MM.1S (cell line): ENCODE results near the gene ALDH1A3.

Experiments used
- DNase-seq: peaks from one replicate; pipeline ENCODE4 v3.0.0-alpha.2; 2015
- H2AFZ ChIP-seq: fragments of 300-600 bp; sonication (generic); 2 replicates; pipeline ENCODE4 v1.6.0; 2016; ENCODE audit warnings: antibody characterized with exemption, low read length
- H3F3A ChIP-seq: fragments of 300-600 bp; sonication (generic); 2 replicates; pipeline ENCODE4 v1.6.1; 2016; ENCODE audit warnings: mild to moderate bottlenecking, antibody characterized with exemption, low read length, moderate library complexity, mixed read lengths; ENCODE audit not compliant: insufficient read depth
- H3K27ac ChIP-seq: fragments of 300-600 bp; sonication (generic); 2 replicates; pipeline ENCODE4 v1.5.1; 2016; ENCODE audit warnings: mild to moderate bottlenecking, low read length
- H3K27me3 ChIP-seq: fragments of 300-600 bp; sonication (generic); replicated peaks from 2 replicates; pipeline ENCODE4 v1.6.0; 2016; ENCODE audit warnings: low read length; ENCODE audit not compliant: insufficient read depth
- H3K36me3 ChIP-seq: fragments of 300-600 bp; sonication (generic); replicated peaks from 2 replicates; pipeline ENCODE4 v1.6.1; 2016; ENCODE audit warnings: mild to moderate bottlenecking, low read length, mixed read lengths; ENCODE audit not compliant: insufficient read depth
- H3K4me1 ChIP-seq: fragments of 300-600 bp; sonication (generic); 2 replicates; pipeline ENCODE4 v1.6.1; 2016; ENCODE audit warnings: low read length, mixed read lengths
- H3K4me2 ChIP-seq: fragments of 300-600 bp; sonication (generic); 2 replicates; pipeline ENCODE4 v1.6.0; 2016; ENCODE audit warnings: low read depth, low read length
- H3K4me3 ChIP-seq: fragments of 300-600 bp; sonication (generic); 2 replicates; pipeline ENCODE4 v1.5.1; 2016; ENCODE audit warnings: low read length, mixed read lengths
- H3K79me2 ChIP-seq: fragments of 300-600 bp; sonication (generic); 2 replicates; pipeline ENCODE4 v1.6.1; 2016; ENCODE audit warnings: mixed run types, low read length, mixed read lengths
- H3K9ac ChIP-seq: fragments of 300-600 bp; sonication (generic); 2 replicates; pipeline ENCODE4 v1.6.1; 2016; ENCODE audit warnings: low read length, mixed read lengths
- H3K9me2 ChIP-seq: fragments of 300-600 bp; sonication (generic); replicated peaks from 2 replicates; pipeline ENCODE4 v1.6.1; 2016; ENCODE audit warnings: mild to moderate bottlenecking, low read length, mixed read lengths; ENCODE audit not compliant: insufficient read depth
- H3K9me3 ChIP-seq: fragments of 300-600 bp; sonication (generic); replicated peaks from 2 replicates; pipeline ENCODE4 v1.6.1; 2016; ENCODE audit warnings: mild to moderate bottlenecking, low read length, mixed read lengths; ENCODE audit not compliant: insufficient read depth
- H4K20me1 ChIP-seq: fragments of 300-600 bp; sonication (generic); 2 replicates; pipeline ENCODE4 v1.6.1; 2016; ENCODE audit warnings: mild to moderate bottlenecking, low read length, moderate library complexity, mixed read lengths; ENCODE audit not compliant: insufficient read depth
- EZH2 ChIP-seq: fragments of 300-600 bp; sonication (generic); optimal IDR thresholded peaks from 2 replicates; pipeline ENCODE3; 2017; ENCODE audit warnings: low read depth, mild to moderate bottlenecking, antibody characterized with exemption, low read length, mixed read lengths
- EZH2phosphoT487 ChIP-seq: fragments of 300-600 bp; sonication (generic); IDR thresholded peaks from 2 replicates; pipeline ENCODE4 v1.6.1; 2018; ENCODE audit warnings: antibody characterized with exemption, low read length
- TF ChIP-seq, protein P1 (sequence below): fragments of 300-600 bp; sonication (generic); IDR thresholded peaks from 2 replicates; pipeline ENCODE4 v1.5.1; 2016; ENCODE audit warnings: antibody characterized with exemption, low read length, mixed read lengths

The ALDH1A3 gene

DNA sequence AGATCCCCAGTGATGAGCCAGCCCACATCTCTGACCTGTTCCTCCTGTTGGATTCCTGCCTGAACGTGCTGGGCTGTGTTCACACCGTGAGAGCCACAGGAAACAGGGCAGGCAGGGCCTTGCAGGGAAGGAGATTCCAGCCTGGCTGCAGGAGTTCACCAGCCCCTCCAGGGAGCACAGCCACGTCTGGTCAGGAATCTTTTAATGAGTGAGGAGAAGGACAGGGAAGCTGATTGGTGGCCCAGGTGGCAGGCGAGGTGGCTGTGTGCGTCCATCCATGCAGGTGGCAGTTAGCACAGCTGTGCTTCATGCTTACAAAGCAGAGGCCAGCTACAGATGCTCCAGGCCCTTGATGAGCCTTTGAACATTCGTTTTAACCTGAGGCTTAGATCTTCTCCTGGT lies 50.0 kb downstream of the ALDH1A3 start:
- Histone ChIP-seq H2AFZ (no peak overlapping the region), H3K9me2 (no peaks in the 10 kb centered on the region), H3K27me3 (no peaks in the 10 kb centered on the region), H3F3A (peaks cover 9% of the 10 kb centered on the region; the same call in 1 of the 2 replicates), H3K4me3 (no peak overlapping the region), H3K4me2 (no peak overlapping the region), H3K36me3 (peaks cover 11% of the 10 kb centered on the region), H3K4me1 (peaks cover 36% of the 10 kb centered on the region), H3K9ac (no peak overlapping the region), H4K20me1 (no peaks in the 10 kb centered on the region), H3K9me3 (no peaks in the 10 kb centered on the region), H3K27ac (peak overlapping the region; percentile 41; the same call in 1 of the 2 replicates), H3K79me2 (peaks cover 65% of the 10 kb centered on the region)
- DNase-seq: no peak
- TF ChIP-seq, protein P1, sequence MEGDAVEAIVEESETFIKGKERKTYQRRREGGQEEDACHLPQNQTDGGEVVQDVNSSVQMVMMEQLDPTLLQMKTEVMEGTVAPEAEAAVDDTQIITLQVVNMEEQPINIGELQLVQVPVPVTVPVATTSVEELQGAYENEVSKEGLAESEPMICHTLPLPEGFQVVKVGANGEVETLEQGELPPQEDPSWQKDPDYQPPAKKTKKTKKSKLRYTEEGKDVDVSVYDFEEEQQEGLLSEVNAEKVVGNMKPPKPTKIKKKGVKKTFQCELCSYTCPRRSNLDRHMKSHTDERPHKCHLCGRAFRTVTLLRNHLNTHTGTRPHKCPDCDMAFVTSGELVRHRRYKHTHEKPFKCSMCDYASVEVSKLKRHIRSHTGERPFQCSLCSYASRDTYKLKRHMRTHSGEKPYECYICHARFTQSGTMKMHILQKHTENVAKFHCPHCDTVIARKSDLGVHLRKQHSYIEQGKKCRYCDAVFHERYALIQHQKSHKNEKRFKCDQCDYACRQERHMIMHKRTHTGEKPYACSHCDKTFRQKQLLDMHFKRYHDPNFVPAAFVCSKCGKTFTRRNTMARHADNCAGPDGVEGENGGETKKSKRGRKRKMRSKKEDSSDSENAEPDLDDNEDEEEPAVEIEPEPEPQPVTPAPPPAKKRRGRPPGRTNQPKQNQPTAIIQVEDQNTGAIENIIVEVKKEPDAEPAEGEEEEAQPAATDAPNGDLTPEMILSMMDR: no peak
- TF ChIP-seq EZH2: no peak
- no peak for TF ChIP-seq EZH2phosphoT487

DNA sequence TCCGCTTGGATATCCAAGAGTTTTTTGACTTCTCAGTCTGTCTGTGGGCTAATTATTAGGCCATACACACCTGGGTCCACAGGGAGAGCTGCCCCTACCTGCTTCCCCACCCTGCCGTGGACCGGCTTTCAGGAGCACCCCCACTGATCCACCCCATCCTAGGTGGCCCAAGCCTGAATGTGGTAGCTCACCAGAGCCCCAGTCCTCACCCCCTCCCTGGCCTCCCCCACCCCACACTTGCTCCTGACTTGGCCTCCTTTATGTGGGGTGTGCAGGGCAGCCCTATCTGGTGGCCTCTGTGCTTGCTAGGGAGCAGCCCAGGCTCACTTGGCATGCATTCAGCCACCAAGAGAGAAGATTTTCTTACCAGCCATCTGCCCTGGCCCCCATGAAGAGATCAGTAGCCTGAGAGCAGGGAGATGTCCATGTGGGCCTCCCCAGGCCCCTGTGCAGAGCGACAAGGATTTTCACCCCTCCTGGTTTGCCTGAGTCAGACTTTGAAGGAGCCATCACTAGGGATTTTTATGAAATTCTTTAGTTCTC lies 50.7 kb downstream of the ALDH1A3 start:
- H3K4me3 ChIP-seq: no peak overlapping the region; the same call in 1 of the 2 replicates
- H3K79me2 ChIP-seq: peaks cover 67% of the 10 kb centered on the region
- H3K27ac ChIP-seq: peak overlapping the region; percentile 41; the same call in 1 of the 2 replicates

DNA sequence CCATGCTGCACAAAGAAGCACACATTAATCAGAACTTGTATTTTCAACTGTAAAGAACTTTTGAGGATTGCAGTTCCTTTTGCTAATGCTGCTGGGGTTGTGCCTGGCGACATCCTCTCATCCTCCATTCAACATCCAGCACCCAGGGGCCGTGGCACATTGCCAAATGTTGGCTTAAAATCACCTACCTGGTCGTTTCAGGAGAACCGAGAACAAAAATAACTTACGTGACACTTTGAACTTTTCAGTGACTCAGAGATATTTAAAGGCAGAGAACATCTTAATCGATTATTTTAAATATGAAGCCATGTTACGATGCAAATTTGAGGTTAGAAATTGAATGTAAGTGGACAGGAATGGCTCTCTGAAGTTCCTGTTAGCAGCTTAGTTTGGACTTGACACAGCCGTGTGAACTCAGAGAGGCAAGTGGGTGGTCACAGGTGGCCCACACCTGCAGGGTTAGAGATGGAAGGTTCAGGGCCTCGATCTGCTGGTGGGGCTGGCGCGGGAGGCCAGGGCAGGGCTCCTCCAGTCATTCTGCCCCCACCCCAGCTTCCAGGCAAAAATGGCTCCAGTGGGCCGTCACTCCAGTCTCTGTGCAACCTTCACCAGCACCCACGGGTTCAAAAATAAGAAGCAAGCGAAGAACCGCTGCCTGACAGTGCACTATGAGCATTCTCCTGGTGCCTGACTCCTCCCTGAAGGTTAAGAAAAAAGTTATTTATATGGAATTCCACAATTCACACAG lies 51.7 kb downstream of the ALDH1A3 start:
- TF ChIP-seq EZH2 (no peak), EZH2phosphoT487 (no peak)
- TF ChIP-seq, protein P1: no peak
- no peak overlapping the region for H3K9ac ChIP-seq

More for the DNA sequence above, 50.7 kb downstream of the ALDH1A3 start:
- Histone ChIP-seq H3K4me1 (peaks cover 35% of the 10 kb centered on the region), H2AFZ (no peak overlapping the region), H3K4me2 (peak overlapping the region; percentile 30; the same call in 1 of the 2 replicates), H3K9me2 (no peaks in the 10 kb centered on the region), H3K36me3 (peaks cover 9% of the 10 kb centered on the region), H4K20me1 (no peaks in the 10 kb centered on the region), H3F3A (peaks cover 9% of the 10 kb centered on the region; the same call in 1 of the 2 replicates), H3K27me3 (no peaks in the 10 kb centered on the region), H3K9me3 (no peaks in the 10 kb centered on the region), H3K9ac (no peak overlapping the region)
- DNase-seq: no peak
- TF ChIP-seq EZH2phosphoT487 (no peak), EZH2 (no peak)
- TF ChIP-seq, protein P1: no peak

More for the DNA sequence above, 51.7 kb downstream of the ALDH1A3 start:
- DNase-seq: peak; percentile 35
- H3K4me2 ChIP-seq: peak overlapping the region; percentile 30; the same call in 1 of the 2 replicates
- H3K36me3 ChIP-seq: 0 out of 2 replicates have a peak, but pooled peaks cover 3% of the 10 kb centered on the region
- H3K27me3 ChIP-seq: no peaks in the 10 kb centered on the region
- no peaks in the 10 kb centered on the region for H3K9me2 ChIP-seq
- H2AFZ ChIP-seq: no peak overlapping the region
- peaks cover 67% of the 10 kb centered on the region for H3K79me2 ChIP-seq
- H3K9me3 ChIP-seq: no peaks in the 10 kb centered on the region
- peaks cover 35% of the 10 kb centered on the region for H3K4me1 ChIP-seq
- H4K20me1 ChIP-seq: no peaks in the 10 kb centered on the region
- peak overlapping the region; percentile 41; the same call in 1 of the 2 replicates for H3K27ac ChIP-seq
- no peak overlapping the region; the same call in 1 of the 2 replicates for H3K4me3 ChIP-seq
- peaks cover 9% of the 10 kb centered on the region; the same call in 1 of the 2 replicates for H3F3A ChIP-seq
